GM13976 (cell line): ENCODE measurements around the gene MTMR3.

Experiments used
- DNase-seq: peaks from one replicate; pipeline ENCODE4 v3.0.0; 2012; ENCODE audit warnings: low spot score
- CTCF ChIP-seq: IDR thresholded peaks from 2 replicates; pipeline ENCODE4 v1.5.1; 2012; ENCODE audit warnings: borderline replicate concordance, mild to moderate bottlenecking; ENCODE audit not compliant: insufficient read depth; ENCODE audit errors: extremely low read depth, missing control alignments, control extremely low read depth
- in situ Hi-C: fragments of 300-500 bp; cut with MboI; formaldehyde crosslinking; loops from one replicate; pipeline ENCODE4 v1.12.0; 2022; ENCODE audit warnings: low sequenced_read_pairs, mixed read lengths, inconsistent platforms; ENCODE audit not compliant: unreplicated experiment

The MTMR3 gene

GRCh38 chr22:30027791-30028190 is 144.8 kb downstream of the MTMR3 start:
- no peak for DNase-seq
- TF ChIP-seq CTCF: no peak
- in situ Hi-C loops: no loop called here

GRCh38 chr22:30028731-30029130 is 145.8 kb downstream of the MTMR3 start:
- no peak for TF ChIP-seq CTCF
- in situ Hi-C loops: no loop called here
- no peak for DNase-seq

- no peak for DNase-seq
- no peak for TF ChIP-seq CTCF
- in situ Hi-C loops: no loop called here
These were observed 146.5 kb downstream of the MTMR3 start for GRCh38 chr22:30029512-30029911.

GRCh38 chr22:30030329-30030728 is 147.4 kb downstream of the MTMR3 start:
- DNase-seq: no peak
- in situ Hi-C loops: no loop called here
- no peak for TF ChIP-seq CTCF

GRCh38 chr22:30031328-30031727 is 148.4 kb downstream of the MTMR3 start:
- no peak for DNase-seq
- in situ Hi-C loops: no loop called here
- TF ChIP-seq CTCF: no peak

GRCh38 chr22:30031764-30032455 is 148.9 kb downstream of the MTMR3 start:
- in situ Hi-C loops: no loop called here
- DNase-seq: no peak
- TF ChIP-seq CTCF: no peak

- DNase-seq: no peak
- in situ Hi-C loops: no loop called here
- no peak for TF ChIP-seq CTCF
These were observed 150.2 kb downstream of the MTMR3 start for GRCh38 chr22:30033137-30033536.
